HPDE6-E6E7 (cell line): ENCODE results near the gene FAM217A.

ENCODE experiments used
- DNase-seq: peaks from one replicate; pipeline ENCODE4 v3.0.0; 2011; ENCODE audit warnings: missing footprints; ENCODE audit errors: extremely low spot score

Gene FAM217A

GRCh38 chr6:4021854-4022695 is 56.9 kb downstream of the FAM217A start:
- no peak for DNase-seq

- peak; percentile 79 for DNase-seq
These were observed 57.6 kb downstream of the FAM217A start for GRCh38 chr6:4021133-4021853.

GRCh38 chr6:4020822-4021132 is 58.2 kb downstream of the FAM217A start:
- DNase-seq: no peak

DNA sequence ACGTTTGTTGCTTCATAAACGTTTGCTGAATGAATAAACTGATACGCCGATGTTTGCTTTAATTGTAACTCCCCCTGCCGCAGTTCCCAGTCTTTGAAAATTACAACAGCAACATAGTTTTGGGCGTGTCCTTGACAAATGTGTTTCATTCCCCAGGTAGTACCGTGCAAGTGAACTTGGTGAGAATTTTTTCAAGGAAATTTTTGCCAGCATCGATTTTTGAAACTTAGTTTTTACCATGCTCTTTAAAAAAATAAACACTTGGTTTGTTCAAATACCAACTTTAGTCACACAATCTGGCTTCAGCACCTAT is 60.1 kb downstream of the FAM217A start:
- no peak for DNase-seq
